Prostate gland (tissue), 2 donors: ENCODE results near the gene CMSS1. TPM values are rescaled to one million over a fixed set of nuclear protein-coding genes. Genes with fewer than 3 reads are reported as not detected.
A peak's percentile ranks its signal among the peaks of the same experiment; 100 is the strongest.

Source experiments
- DNase-seq: peaks from one replicate; pipeline ENCODE4 v3.0.0-alpha.2; 2019; ENCODE audit warnings: low spot score
- H3K27ac ChIP-seq, 2 donors: fragments of 200-600 bp; sonication (generic); 2 replicates each; pipeline ENCODE4 v1.5.1; 2017 to 2019
- H3K27me3 ChIP-seq: fragments of 200-600 bp; sonication (generic); replicated peaks from 2 replicates; pipeline ENCODE4 v1.5.1; 2019; ENCODE audit not compliant: insufficient read depth
- H3K36me3 ChIP-seq, 2 donors: fragments of 200-600 bp; sonication (generic); 1 replicate in 1 of 2; 2 replicates in 1 of 2; pipeline versions ENCODE4 v1.5.1 to v1.8.1; 2017 to 2019
- H3K4me1 ChIP-seq: fragments of 200-600 bp; sonication (generic); replicated peaks from 2 replicates; pipeline ENCODE4 v1.5.1; 2019
- H3K4me3 ChIP-seq, 2 donors: fragments of 200-600 bp; sonication (generic); 2 replicates each; pipeline ENCODE4 v1.5.1; 2017 to 2019
- H3K9me3 ChIP-seq: fragments of 200-600 bp; sonication (generic); 2 replicates; pipeline ENCODE4 v1.5.1; 2017
- POLR2A ChIP-seq: fragments of 450-650 bp; IDR thresholded peaks from one replicate; pipeline ENCODE4 v1.6.1; 2016; ENCODE audit warnings: antibody characterized with exemption, mild to moderate bottlenecking
- POLR2AphosphoS5 ChIP-seq: sonication (generic); formaldehyde crosslinking; IDR thresholded peaks from one replicate; pipeline ENCODE4 v1.6.1; 2017; ENCODE audit warnings: antibody characterized with exemption
- WGBS: methylation state at CpG from one replicate; pipeline ENCODE4 v1.1.5; 2018; 5-methylcytosine and 5-hydroxymethylcytosine counted together
- intact Hi-C: fragments of 100-400 bp; cut with DNase I; formaldehyde crosslinking; loops from one replicate; pipeline ENCODE4 v1.14.2; 2022
- total RNA-seq, 2 donors: library from RNA; depleted of rRNA; stranded (reverse); fragments of >200 nt; gene quantifications; one replicate each; pipeline ENCODE4 v1.1.0, GENCODE V29; 2016
- TF ChIP-seq, protein P1 (sequence below), 4 experiments: fragments of 200-600 bp in 2 of 4; fragments of 450-650 bp in 2 of 4; sonication (generic) in 2 of 4; IDR thresholded peaks; 1 replicate in 3 of 4; 2 replicates in 1 of 4; pipeline ENCODE4 v1.5.1; 2016 to 2019; ENCODE audit warnings: antibody characterized with exemption in 4 of 4, mild to moderate bottlenecking in 2 of 4, moderate library complexity in 2 of 4

Gene CMSS1
- total RNA-seq, 2 donors from 2014 or later, result 10.2 to 13.6 TPM

DNA sequence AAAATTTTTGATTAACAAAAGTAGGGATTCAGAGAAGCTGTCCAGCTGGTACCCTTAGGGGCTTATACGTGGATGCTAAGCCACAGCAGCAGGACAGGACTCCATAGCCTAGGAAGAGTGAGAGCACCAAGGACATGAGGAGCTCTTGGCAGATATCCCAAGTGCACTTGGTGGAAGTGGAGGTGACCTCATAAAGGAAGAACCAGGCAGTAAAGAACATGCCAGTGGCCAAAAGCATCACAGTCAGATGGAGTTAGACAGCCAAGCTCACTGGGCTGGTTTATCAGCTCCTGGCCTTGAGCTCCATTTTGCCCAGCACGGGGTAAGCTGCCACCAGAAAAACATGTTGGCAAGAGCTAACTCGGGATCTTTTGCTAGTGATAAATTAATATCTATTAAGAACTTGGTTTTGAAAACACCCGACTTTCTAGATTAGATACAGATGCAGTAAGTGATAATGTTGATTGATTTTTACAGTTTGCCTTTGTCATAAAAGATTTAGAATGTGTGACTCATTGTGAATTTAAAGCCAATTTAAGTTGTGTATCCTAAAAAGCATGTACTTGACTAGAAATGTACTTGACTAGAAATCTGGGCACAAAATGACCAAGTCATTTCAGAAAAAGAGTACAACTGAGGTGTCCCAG is 108.0 kb downstream of the CMSS1 start:
- Histone ChIP-seq H3K27ac (no peak overlapping the region), H3K9me3 (no peaks in the 10 kb centered on the region), H3K4me3 (no peak overlapping the region), H3K4me1 (no peaks in the 10 kb centered on the region), H3K27me3 (no peaks in the 10 kb centered on the region), H3K36me3 (no peaks in the 10 kb centered on the region)
- intact Hi-C loops, result loop anchor here (5.0 kb wide), 2 partner anchors 42 to 43 kb away; no protein-coding TSS in a partner anchor
- peak; percentile 22 for DNase-seq
- TF ChIP-seq, protein P1, sequence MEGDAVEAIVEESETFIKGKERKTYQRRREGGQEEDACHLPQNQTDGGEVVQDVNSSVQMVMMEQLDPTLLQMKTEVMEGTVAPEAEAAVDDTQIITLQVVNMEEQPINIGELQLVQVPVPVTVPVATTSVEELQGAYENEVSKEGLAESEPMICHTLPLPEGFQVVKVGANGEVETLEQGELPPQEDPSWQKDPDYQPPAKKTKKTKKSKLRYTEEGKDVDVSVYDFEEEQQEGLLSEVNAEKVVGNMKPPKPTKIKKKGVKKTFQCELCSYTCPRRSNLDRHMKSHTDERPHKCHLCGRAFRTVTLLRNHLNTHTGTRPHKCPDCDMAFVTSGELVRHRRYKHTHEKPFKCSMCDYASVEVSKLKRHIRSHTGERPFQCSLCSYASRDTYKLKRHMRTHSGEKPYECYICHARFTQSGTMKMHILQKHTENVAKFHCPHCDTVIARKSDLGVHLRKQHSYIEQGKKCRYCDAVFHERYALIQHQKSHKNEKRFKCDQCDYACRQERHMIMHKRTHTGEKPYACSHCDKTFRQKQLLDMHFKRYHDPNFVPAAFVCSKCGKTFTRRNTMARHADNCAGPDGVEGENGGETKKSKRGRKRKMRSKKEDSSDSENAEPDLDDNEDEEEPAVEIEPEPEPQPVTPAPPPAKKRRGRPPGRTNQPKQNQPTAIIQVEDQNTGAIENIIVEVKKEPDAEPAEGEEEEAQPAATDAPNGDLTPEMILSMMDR (IDR thresholded peaks at IDR 0.05), result no peak
- peak; percentile 43 for TF ChIP-seq POLR2AphosphoS5
- WGBS, result 37% methylated on average over 4 of the region's 4 CpGs

DNA sequence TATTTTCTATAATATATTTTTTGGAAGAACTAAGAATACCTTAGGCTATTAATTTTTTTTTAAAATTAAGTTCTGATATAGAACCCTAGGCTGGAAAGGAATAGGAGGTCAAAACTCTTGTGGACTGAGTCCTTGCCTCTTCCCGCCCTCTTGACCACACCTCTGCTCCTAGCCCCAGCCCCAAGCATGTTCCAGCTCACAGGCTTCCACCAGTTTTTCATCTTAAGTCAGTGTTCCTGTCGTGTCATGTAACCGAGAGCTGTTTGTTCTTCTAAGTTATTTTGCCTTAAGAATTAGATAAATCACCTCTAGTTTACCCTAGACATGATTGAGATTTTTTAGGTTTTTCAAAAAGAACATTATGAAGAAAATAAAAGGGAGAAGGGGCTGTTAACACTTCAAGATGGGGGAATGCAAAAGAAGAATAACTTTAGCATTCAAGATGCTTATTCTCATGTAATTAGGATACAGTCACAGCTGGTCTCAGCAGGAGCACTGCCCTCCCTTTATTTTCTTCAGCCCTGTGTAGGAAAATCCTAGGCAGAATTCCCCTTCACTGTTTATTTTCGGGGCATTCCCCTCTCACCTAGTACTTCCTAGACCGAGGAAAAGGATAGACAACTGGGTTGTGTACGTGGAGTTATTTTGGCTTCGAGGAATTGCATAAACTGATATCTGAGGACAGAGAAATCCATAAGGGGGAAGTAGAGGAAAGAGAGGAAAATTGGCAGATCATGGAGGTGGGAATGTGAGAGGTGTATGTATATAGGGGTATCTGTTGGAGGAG is 110.2 kb downstream of the CMSS1 start:
- no peaks in the 10 kb centered on the region for H3K9me3 ChIP-seq
- DNase-seq, result no peak
- TF ChIP-seq, protein P1 (IDR thresholded peaks at IDR 0.05), result no peak
- TF ChIP-seq POLR2AphosphoS5, result no peak
- TF ChIP-seq POLR2A, result no peak
- no peaks in the 10 kb centered on the region for H3K36me3 ChIP-seq
- 73% methylated on average over 7 of the region's 7 CpGs for WGBS
- no peaks in the 10 kb centered on the region for H3K4me1 ChIP-seq
- intact Hi-C loops, result loop anchor here (5.0 kb wide), 2 partner anchors 39 to 46 kb away; no protein-coding TSS in a partner anchor
- H3K27ac ChIP-seq, result no peak overlapping the region
- no peaks in the 10 kb centered on the region for H3K27me3 ChIP-seq
- no peak overlapping the region for H3K4me3 ChIP-seq

GRCh38 chr3:99928771-99929744 is 111.4 kb downstream of the CMSS1 start:
- no peaks in the 10 kb centered on the region for H3K27me3 ChIP-seq
- intact Hi-C loops, result loop anchor here (5.0 kb wide), 2 partner anchors 38 to 47 kb away; no protein-coding TSS in a partner anchor
- no peak overlapping the region for H3K27ac ChIP-seq
- 64% methylated on average over 7 of the region's 7 CpGs for WGBS
- H3K36me3 ChIP-seq, result no peaks in the 10 kb centered on the region
- no peaks in the 10 kb centered on the region for H3K4me1 ChIP-seq
- no peaks in the 10 kb centered on the region for H3K9me3 ChIP-seq
- no peak overlapping the region for H3K4me3 ChIP-seq
- no peak for TF ChIP-seq POLR2A
- TF ChIP-seq, protein P1 (IDR thresholded peaks at IDR 0.05), result no peak
- TF ChIP-seq POLR2AphosphoS5, result no peak
- DNase-seq, result no peak

DNA sequence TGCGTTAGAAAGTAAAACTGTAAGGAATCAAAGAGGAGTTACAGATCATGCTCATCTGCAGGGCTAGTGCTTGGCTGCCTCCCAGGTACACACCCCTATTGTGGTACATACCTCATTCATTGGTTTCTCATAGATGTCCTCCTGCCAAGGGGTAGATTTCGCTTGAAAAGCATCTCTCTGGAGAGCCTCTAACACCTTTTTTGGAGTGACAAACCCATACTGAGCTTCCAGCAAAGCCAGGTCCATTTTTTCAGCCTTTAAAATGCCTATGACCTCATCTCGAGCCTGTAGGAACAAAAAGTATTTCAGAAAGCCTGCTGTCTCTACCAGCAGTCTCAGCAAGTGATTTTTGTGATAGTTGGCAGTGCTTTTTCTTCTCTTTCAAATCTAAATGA is 112.1 kb downstream of the CMSS1 start:
- intact Hi-C loops, result loop anchor here (5.0 kb wide), 2 partner anchors 38 to 47 kb away; no protein-coding TSS in a partner anchor
- TF ChIP-seq POLR2A (no peak), POLR2AphosphoS5 (no peak)
- TF ChIP-seq, protein P1 (IDR thresholded peaks at IDR 0.05), result no peak
- Histone ChIP-seq H3K36me3 (no peaks in the 10 kb centered on the region), H3K9me3 (no peaks in the 10 kb centered on the region), H3K4me3 (no peak overlapping the region), H3K27me3 (no peaks in the 10 kb centered on the region), H3K4me1 (no peaks in the 10 kb centered on the region), H3K27ac (no peak overlapping the region)
- DNase-seq, result no peak
- 31% methylated on average over 3 of the region's 3 CpGs for WGBS
